T1000 (cell line): ENCODE results near the gene OR2Y1.
"Not testable (repeated sequence)": the region's sequence is repeated elsewhere in the genome, so short reads cannot be mapped to it uniquely, and the experiment has no call there.

Experiments
- DNase-seq: peaks from one replicate; lab custom pipeline; 2025; ENCODE audit warnings: mixed read lengths; lab: John Stamatoyannopoulos, UW

Gene OR2Y1

DNA sequence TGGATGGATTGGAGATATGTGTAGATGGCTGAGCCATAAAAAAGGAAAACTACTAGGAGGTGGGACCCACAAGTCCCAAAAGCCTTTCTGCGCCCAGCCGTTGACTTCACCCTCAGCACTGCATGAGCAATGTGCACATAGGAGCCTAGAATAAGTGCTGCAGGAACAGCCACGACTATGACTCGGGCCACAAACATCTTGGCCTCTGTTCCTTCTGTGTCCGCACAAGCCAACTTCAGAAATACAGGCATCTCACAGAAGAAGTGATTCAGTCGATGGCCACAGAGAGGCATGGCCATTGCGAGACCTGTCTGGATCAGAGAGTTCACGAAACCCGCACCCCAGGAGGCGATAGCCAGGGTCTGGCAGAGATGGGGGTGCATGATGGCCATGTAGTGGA is 587 bp downstream of the OR2Y1 start:
- DNase-seq: no peak

DNA sequence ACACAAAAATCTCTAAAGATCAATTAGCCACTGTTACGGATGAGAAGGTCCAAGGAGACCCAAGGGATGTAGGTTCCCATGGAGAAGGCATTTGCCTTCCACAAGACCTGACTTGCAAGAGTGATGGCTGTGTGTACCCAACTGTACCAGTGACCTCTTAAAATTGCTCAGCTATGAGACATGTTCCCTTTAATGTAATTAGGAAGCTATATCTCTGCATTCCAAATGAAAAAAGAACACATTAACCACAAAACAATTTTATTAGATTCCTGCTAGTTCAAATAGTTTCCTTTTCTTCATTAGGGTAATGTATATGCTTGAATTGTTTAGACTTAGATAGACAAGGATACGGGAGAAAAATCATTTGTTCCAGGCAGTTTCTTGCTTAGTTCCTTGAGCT is 3.3 kb downstream of the OR2Y1 start:
- DNase-seq: no peak

DNA sequence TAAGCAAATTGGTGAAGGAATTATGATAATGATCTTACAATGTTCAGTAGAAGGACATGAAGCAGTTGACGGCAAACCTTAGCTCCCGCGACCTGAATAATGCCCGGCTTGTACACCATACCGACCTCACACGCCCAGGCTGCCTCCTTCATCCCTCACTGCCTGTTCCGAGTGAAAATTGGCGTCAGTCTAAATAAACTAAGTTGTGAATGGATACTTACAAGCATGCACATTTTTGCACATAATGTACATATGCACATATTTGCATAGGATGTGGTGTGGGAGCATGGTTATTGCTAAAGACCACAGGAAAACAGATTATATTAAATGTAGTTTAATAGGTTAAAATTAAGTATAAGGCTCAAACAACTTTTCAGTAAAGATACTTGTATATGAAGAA is 14.9 kb downstream of the OR2Y1 start:
- DNase-seq: no peak

DNA sequence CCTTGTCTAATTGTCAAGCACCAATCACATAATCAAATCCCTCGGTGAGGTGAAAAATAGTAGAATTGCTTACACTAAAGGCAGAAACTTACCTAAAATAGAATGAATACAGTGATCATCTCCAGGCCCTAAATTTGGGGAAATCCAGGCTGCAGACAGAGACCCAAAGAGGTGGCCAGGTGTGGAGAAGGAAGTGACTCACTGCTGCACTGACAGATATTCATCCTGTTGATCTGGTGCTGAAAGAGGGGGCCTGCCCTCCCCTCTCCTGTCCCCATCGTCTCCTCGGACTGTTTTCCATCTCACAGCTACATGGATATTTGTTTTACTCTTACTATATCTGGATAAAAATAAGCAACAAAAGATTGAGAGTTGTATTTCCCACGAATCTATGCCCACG is 15.9 kb downstream of the OR2Y1 start:
- DNase-seq: no peak

DNA sequence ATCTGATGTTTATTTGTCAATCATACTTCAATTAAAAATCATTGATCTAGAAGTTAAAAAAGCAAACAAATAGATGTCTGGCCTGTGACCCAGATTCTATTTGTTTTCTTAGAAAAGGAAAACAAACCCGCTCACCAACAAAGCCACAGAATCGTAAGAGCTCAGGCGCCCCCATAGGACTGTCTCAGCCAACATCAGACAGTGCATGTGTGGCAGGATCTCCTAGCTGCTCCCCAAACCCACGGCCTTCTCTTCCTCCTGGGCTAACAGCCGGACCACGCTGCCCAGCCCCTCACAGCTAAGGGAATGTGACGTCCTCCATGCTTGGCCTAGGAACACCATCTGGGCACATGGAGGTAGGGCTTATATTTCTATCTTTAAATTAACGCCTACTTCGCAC is 19.4 kb downstream of the OR2Y1 start:
- DNase-seq: no peak

DNA sequence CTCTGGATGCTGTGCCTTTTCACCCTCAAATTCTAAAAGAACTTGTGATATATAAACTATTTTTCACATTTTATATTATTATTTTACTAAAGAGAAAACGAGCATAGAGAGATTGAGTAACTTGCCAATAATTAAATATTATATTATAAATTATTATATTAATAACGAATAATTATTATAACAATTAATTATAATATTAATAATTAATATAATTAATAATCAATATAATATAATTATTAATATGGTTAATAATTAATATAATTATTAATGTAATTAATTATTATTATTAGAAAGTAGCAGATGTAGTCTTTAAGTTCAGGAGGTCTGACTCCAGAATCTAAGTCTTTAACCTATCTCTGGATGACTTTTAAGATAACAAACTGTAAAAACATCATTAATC is 20.1 kb downstream of the OR2Y1 start:
- no peak for DNase-seq

DNA sequence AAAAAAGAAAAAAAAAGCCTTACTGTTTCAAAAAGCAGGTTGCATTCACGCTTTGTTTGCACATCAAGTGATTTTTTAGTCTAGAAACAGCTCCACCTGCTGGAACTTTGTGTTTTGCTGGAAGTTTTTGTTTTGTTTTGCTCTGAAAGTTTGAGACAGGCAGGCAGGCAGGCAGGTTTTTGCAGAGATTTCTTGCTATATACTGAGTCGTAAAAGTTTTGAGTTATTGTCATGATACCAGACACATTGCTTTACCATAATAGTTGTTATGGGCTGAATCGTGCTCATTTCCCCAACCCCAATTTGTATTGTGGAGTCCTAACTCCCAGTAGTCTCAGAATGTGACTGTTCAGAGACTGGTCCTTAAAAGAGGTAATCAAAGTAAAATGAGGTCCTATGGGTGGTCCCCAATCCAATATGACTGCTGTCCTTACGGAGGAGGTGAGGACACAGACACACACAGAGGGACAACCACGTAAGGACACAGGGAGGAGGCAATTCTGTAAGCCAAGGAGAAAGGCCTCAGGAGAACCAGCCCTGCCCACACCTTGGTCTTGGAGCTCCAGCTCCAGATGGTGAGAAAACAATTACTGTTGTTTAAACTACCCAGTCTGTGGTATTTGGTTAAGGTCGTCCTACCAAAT is 20.9 kb downstream of the OR2Y1 start:
- DNase-seq: no peak

DNA sequence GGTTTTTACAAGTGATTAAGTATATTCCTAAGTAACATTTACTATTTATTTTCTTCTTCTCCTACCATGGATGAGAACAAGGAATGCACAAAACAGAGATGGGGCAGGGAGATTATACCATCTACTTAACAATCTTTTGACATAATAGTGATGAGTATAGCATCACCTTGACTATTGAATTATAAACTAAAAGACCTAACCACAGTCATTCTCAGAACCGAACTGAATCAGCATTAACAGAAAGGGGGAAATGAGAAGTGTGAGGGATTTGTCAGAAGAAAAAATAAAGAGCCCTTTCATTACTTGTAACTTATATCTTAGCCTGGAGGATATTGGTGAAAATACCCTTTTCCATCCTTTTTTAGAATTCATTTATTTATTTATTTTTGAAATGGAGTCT is 21.9 kb downstream of the OR2Y1 start:
- DNase-seq: no peak

DNA sequence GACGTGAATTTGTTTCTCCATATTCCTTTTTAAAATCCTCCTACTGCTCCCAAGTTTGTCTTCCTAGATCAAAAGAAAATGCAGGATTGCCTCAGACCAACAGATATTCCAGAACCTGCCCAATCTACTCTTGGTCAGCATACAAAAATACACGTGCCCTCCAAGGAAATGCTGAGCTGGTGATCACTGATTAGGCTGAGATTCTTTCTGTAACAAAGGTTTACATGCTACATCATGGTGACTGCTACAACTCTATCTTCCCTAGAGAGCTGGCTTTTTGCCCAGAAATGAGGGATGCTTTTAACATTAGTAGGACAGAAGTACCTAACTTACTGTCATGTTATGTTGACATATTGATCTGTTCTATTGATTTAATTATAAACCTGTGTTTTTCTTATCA is 35.5 kb downstream of the OR2Y1 start:
- no peak for DNase-seq

DNA sequence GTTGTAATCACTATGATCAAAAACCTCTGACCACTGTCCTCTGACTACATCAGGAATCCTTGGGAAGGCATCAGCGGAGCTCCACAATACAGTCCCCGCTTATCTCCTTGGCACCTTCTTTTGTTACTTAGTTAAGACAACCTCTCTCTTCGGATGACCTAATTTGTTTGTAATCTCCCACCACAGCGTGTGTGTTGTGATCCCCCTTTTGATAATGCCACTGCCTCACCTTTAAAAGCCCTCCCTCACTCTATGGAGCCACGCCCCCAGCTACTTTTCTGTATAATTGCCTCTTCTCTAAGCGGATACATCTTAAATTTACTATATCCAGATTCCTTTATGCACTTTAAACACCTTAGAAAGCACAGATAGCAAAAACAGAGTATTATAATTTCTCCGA is 35.9 kb downstream of the OR2Y1 start:
- no peak for DNase-seq

DNA sequence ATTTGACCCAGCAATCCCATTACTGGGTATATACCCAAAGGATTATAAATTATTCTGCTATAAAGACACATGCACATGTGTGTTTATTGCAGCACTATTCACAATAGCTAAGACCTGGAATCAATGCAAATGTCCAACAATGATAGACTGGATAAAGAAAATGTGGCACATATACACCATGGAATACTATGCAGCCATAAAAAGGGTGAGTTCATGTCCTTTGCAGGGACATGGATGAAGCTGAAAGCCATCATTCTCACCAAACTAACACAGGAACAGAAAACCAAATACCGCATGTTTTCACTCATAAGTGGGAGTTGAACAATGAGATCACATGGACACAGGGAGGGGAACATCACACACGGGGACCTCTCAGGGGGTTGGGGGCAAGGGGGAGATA is 36.5 kb downstream of the OR2Y1 start:
- not testable (repeated sequence) for DNase-seq

DNA sequence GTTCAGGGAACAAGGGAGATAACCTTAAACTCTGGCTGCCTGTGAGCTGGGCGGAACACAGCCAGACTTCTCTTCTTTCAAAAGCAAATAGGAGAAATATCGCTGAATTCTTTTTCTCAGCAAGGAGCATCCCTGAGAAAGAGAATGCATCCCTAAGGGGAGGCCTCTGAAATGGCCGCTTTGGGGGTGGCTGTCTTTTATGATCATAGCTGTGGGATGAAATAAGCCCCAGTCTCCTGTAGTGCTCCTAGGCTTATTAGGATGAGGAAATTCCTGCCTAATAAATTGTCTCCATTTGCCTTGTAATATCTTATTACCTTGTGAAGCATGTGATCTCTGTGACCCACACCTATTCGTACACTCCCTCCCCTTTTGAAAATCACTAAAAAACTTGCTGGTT is 39.4 kb downstream of the OR2Y1 start:
- not testable (repeated sequence) for DNase-seq

DNA sequence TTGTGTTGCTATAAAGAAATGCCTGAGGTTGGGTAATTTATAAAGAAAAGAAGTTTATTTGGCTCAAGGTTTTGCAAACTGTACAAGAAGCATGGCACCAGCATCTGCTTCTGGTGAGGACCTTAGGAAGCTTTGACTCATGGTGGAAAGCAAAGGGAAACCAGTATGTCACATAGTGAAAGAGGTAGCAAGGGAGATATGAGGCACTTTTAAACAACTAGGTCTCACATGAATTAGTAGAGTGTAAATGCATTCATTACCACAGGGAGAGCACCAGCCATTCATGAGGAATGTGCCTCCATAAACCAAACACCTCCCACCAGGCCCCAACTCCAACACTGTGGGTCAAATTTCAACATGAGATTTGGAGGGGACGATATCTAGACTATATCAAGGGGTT is 40.8 kb downstream of the OR2Y1 start:
- no peak for DNase-seq

DNA sequence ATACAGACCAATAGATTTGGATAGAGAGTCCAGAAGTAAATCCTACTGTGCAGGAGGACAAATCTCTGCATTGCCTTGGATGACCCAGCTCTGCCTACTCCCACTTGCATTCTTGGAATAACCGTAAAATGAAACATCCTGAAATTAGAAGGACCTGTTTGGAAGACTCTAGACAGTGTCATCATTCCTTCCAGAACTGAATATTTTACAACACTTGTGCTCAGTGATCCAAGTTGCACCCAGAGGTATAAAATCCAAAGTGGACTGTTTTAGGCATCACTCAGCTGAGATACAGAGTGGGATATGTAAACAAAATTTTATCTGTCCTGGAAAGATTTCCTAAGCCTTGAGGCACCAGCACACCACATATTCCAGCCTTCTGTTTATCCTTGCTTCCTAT is 43.7 kb downstream of the OR2Y1 start:
- DNase-seq: no peak

DNA sequence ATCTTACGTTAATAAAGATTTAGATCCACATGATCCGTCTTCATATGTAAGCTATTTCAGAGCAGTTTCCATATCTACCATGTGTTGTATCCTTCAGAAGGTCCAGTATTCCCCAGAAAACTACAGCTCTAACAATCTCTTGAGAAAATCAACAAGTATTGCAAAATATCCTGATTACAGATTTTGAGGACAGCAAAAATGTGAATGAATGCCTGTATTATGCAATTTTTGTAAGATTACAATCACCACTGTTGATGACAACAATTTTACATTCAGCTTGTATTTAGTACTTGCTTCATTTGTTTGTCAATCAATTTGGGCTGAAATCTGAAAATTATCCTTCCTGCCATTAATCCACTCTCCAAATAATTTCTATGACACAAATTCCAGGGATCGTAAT is 47.4 kb downstream of the OR2Y1 start:
- DNase-seq: no peak

DNA sequence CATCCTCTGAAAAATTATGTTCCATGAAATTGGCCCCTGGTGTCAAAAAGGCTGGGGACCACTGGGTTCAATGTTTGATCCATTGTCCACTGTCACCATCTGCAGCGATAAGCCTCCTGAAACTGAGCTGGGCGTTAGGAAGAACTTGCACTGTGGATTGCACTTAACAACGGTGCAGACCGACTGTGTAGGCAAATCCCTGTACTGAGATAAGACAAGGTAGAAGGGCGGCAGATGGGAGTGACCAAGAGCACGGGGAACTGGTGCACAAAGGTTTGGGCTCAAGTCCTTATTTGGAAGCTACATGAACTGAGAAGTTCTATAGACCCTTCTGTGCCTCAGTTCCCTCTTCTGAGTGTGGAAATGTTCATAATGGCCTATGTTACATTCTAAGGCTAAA is 48.8 kb downstream of the OR2Y1 start:
- DNase-seq: no peak

DNA sequence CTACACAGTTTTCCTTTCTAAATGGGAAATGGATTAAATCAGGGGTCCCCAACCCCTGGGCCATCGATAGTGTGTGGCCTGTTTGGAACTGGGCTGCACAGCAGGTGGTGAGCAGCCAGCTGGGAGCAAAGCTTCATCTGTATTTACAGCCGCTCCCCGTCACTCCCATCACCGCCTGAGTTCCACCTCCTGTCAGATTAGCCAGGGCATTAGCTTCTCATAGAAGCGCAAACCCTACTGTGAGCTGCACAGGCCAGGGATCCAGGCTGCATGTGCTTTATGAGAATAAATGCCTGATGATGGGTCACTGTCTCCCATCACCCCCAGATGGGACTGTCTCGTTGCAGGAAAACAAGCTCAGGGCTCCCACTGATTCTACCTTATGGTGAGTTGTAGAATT is 49.3 kb downstream of the OR2Y1 start:
- no peak for DNase-seq

DNA sequence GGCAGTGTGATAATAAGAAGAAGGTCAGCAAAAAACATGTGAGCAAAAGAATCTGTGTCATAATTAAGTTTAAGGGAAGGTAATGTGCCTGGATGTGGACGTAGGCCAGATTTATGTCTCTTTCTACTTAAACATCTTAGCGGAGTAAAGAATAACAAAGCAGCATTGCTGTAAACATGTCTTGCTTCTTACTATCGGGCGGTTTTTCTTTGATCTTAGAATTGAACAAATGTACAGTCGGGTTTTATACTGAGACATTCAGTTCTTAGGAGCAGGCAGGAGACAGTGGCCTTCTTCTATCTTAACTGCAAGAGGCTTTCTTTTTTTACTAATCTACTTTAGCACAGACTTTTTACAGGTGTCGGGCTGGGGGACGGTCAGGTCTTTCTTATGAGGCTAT is 50.1 kb downstream of the OR2Y1 start:
- no peak for DNase-seq
